ENCODE measurements around the gene FKBP1A. TPM values are rescaled to one million over a fixed set of nuclear protein-coding genes. Genes with fewer than 3 reads are reported as not detected.

The FKBP1A gene
- total and polyA plus RNA-seq, 4 donors, result 87.2 to 261 (median 180) TPM

Other genes with a start within 250 kb of the FKBP1A start
- 1 to 10 TPM; 6.2 to 8.9 TPM for gene TMEM74B, start 208.1 kb downstream of the FKBP1A start, total RNA-seq
- gene TMEM74B, start 208.1 kb downstream of the FKBP1A start, polyA plus RNA-seq (ENCODE audit: insufficient read length in 2 of 2), result 10 to 100 TPM; 37.4 to 44.2 TPM
- under 1 TPM; 0.66 to 0.99 TPM for gene C20orf202, start 189.6 kb downstream of the FKBP1A start, total RNA-seq
- gene C20orf202, start 189.6 kb downstream of the FKBP1A start, polyA plus RNA-seq (ENCODE audit: insufficient read length in 2 of 2), result under 1 TPM; 0.59 to 0.92 TPM
- gene RAD21L1, start 167.0 kb downstream of the FKBP1A start, total RNA-seq, result under 1 TPM; 0.10 to 0.28 TPM
- gene RAD21L1, start 167.0 kb downstream of the FKBP1A start, polyA plus RNA-seq (ENCODE audit: insufficient read length in 2 of 2), result not detected
- gene SNPH, start 126.8 kb downstream of the FKBP1A start, total RNA-seq, result 10 to 100 TPM; 12.2 to 25.6 TPM
- gene SNPH, start 126.8 kb downstream of the FKBP1A start, polyA plus RNA-seq (ENCODE audit: insufficient read length in 2 of 2), result 10 to 100 TPM; 42.3 to 46.7 TPM
- gene SDCBP2, start 63.9 kb downstream of the FKBP1A start, total RNA-seq, result 1 to 10 TPM; 4.1 to 8.7 TPM
- gene SDCBP2, start 63.9 kb downstream of the FKBP1A start, polyA plus RNA-seq (ENCODE audit: insufficient read length in 2 of 2), result 10 to 100 TPM; 20.0 to 20.1 TPM
- gene NSFL1C, start 73.8 kb upstream of the FKBP1A start, total RNA-seq, result 10 to 100 TPM; 32.0 to 50.3 TPM
- gene NSFL1C, start 73.8 kb upstream of the FKBP1A start, polyA plus RNA-seq (ENCODE audit: insufficient read length in 2 of 2), result 100 to 1,000 TPM; 118 to 119 TPM
- gene SIRPB2, start 98.4 kb upstream of the FKBP1A start, total RNA-seq, result 1 to 10 TPM; 1.8 to 2.6 TPM
- 1 to 10 TPM; 1.3 to 1.5 TPM for gene SIRPB2, start 98.4 kb upstream of the FKBP1A start, polyA plus RNA-seq (ENCODE audit: insufficient read length in 2 of 2)
- gene SIRPD, start 164.7 kb upstream of the FKBP1A start, total RNA-seq, result not detected
- not detected for gene SIRPD, start 164.7 kb upstream of the FKBP1A start, polyA plus RNA-seq (ENCODE audit: insufficient read length in 2 of 2)
- gene SIRPB1, start 227.0 kb upstream of the FKBP1A start, total RNA-seq, result under 1 TPM in 1 of 2 donors, not detected in 1; 0.69 TPM
- 1 to 10 TPM; 1.2 to 2.9 TPM for gene SIRPB1, start 227.0 kb upstream of the FKBP1A start, polyA plus RNA-seq (ENCODE audit: insufficient read length in 2 of 2)

Measured in spinal cord (tissue), 4 donors.